Kidney epithelial cell (primary cell): Measurements from ENCODE around the gene TIMELESS. TPM values are rescaled to one million over a fixed set of nuclear protein-coding genes. Genes with fewer than 3 reads are reported as not detected.

Experiments
- DNase-seq: peaks from one replicate; pipeline ENCODE4 v3.0.0-alpha.2; 2010; ENCODE audit warnings: low read depth
- H3K27me3 ChIP-seq: 2 replicates; pipeline ENCODE4 v1.6.0; 2011; ENCODE audit warnings: low read length; ENCODE audit not compliant: control insufficient read depth, insufficient read depth
- H3K36me3 ChIP-seq: 2 replicates; pipeline ENCODE4 v1.5.1; 2011; ENCODE audit warnings: low read length; ENCODE audit not compliant: control insufficient read depth, insufficient read depth
- H3K4me3 ChIP-seq: 2 replicates; pipeline ENCODE4 v1.5.1; 2011; ENCODE audit warnings: low read depth, mild to moderate bottlenecking, control low read depth, low read length
- CTCF ChIP-seq: IDR thresholded peaks from 2 replicates; pipeline ENCODE4 v1.5.1; 2011; ENCODE audit warnings: mild to moderate bottlenecking, moderate library complexity, low read length, control low read depth, inconsistent platforms; ENCODE audit not compliant: insufficient read depth, poor library complexity, severe bottlenecking
- total RNA-seq: library from RNA; depleted of rRNA; stranded (reverse); fragments of >200 nt; gene quantifications from 2 replicates; pipeline ENCODE4 v1.2.3, GENCODE V29; 2015

Gene TIMELESS
- total RNA-seq, 1 donor from 2014 or later = 15.5 TPM

DNA sequence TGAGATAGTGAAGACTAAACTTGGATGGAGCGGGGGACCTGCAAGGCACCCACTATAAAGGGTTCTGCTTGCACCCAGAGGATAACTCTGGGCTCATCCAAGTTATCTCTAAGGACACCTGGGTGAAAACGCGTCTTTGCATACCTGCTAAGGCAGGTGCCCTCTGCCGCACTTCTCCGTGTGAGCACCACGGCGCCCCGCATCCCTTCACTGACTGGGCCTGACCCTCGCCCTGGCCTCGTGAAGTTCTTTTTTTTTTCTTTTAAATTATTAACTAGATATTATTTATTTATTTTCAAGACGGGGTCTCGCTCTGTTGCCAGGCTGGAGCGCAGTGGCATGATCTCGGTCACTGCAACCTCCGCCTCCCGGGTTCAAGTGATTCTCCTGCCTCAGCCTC lies 66.6 kb downstream of the TIMELESS start:
- TF ChIP-seq CTCF = no peak
- Histone ChIP-seq H3K4me3 (no peak overlapping the region), H3K36me3 (no peaks in the 10 kb centered on the region), H3K27me3 (no peaks in the 10 kb centered on the region)
- no peak for DNase-seq

DNA sequence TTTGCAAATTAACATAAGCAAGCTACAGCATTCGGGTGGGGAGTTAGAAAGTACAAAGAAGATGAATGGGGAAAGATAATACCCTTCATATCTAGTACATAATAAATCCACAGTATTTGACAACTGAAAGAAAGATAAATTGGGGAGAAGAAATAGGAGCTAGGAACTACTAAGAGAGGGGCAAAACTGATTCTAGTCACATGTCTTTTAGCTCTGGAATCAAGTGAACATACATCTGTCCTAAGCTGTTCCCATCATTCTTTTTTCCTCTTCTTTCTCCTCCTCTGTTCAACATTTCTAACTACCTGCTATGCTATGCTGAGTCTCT lies 71.3 kb downstream of the TIMELESS start:
- H3K27me3 ChIP-seq = no peaks in the 10 kb centered on the region
- H3K36me3 ChIP-seq = no peaks in the 10 kb centered on the region
- no peak for DNase-seq
- no peak overlapping the region for H3K4me3 ChIP-seq
- no peak for TF ChIP-seq CTCF

DNA sequence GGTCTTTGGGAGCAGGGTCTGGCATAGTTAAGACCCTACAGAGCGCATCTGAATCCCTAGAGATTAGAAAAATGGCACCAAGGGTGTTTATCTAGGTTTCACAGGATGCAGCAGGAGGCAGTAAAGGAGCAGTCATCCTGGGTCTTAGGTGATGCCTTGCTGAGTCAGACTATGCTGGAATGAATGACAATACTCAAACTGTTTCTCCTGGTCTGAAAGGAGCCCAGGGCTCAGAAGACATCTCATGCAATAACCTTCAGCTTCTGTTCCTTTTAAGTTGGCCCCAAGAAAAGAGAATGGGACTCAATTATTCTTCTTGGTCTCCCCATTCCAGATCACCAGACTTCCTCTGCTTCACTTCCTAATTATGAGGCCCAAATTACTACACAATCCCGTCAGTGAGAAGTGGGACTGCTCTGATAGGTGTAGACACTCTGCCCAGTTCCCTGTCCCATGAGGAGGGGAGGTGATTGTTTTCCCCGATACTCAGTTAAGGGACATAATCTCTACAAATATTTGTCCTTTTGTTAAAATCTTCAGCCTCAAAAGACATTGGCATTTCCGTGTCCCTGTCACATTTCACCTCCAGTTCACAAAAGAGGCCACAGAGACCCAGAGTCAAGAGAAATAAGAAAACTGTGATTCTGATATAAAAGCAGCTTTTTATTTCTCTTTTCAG lies 71.8 kb downstream of the TIMELESS start:
- DNase-seq = peak; percentile 29
- Histone ChIP-seq H3K27me3 (no peaks in the 10 kb centered on the region), H3K4me3 (no peak overlapping the region), H3K36me3 (no peaks in the 10 kb centered on the region)
- TF ChIP-seq CTCF = peak; percentile 18

GRCh38 chr12:56375598-56376434 lies 73.4 kb downstream of the TIMELESS start:
- no peak for TF ChIP-seq CTCF
- no peak for DNase-seq
- Histone ChIP-seq H3K27me3 (no peaks in the 10 kb centered on the region), H3K36me3 (no peaks in the 10 kb centered on the region), H3K4me3 (no peak overlapping the region)

- Histone ChIP-seq H3K4me3 (no peak overlapping the region), H3K27me3 (no peaks in the 10 kb centered on the region), H3K36me3 (no peaks in the 10 kb centered on the region)
- DNase-seq = peak; percentile 37
- no peak for TF ChIP-seq CTCF
Observed at GRCh38 chr12:56374726-56375597, 74.3 kb downstream of the TIMELESS start.
